ENCODE data around the gene SYVN1.
"Not testable (repeated sequence)": the region's sequence is repeated elsewhere in the genome, so short reads cannot be mapped to it uniquely, and the experiment has no call there.

The SYVN1 gene

DNA sequence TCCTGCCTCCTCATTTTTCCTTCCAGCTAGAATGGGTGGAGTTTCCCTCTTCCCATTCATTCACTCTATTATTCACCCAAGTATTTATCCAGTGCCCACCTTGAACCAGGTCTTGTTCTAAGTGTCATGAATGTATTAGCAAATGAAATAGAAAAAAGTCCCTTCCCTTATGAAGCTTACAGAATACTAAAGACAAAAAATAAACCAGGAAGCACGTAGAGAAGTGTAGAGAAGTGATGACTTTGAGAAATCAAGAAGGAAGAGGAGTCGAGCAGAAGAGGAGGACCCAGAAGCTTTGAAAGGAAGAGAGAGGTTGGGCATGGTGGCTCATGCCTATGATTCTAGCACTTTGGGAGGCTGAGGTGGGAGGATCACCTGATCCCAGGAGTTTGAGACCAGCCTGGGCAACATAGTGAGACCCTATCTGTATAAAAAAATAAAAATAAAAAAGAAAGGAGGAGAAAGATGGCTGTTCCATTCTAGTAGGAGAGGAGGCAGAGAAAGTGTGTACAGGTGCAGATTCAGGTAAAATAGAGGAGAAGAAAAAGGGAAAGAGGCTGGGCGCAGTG is 17.1 kb upstream of the SYVN1 start:
- no peak overlapping the region for H3K4me3 ChIP-seq (ENCODE audit: low read depth, low read length)
- DNase-seq (ENCODE audit: low read depth, low spot score) = no peak
- in situ Hi-C loops (cut with HindIII; ENCODE audit: low sequenced_read_pairs) = no loop called here
- TF ChIP-seq, protein P1, sequence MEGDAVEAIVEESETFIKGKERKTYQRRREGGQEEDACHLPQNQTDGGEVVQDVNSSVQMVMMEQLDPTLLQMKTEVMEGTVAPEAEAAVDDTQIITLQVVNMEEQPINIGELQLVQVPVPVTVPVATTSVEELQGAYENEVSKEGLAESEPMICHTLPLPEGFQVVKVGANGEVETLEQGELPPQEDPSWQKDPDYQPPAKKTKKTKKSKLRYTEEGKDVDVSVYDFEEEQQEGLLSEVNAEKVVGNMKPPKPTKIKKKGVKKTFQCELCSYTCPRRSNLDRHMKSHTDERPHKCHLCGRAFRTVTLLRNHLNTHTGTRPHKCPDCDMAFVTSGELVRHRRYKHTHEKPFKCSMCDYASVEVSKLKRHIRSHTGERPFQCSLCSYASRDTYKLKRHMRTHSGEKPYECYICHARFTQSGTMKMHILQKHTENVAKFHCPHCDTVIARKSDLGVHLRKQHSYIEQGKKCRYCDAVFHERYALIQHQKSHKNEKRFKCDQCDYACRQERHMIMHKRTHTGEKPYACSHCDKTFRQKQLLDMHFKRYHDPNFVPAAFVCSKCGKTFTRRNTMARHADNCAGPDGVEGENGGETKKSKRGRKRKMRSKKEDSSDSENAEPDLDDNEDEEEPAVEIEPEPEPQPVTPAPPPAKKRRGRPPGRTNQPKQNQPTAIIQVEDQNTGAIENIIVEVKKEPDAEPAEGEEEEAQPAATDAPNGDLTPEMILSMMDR (IDR thresholded peaks at IDR 0.05; ENCODE audit: low read depth, low read length) = no peak

DNA sequence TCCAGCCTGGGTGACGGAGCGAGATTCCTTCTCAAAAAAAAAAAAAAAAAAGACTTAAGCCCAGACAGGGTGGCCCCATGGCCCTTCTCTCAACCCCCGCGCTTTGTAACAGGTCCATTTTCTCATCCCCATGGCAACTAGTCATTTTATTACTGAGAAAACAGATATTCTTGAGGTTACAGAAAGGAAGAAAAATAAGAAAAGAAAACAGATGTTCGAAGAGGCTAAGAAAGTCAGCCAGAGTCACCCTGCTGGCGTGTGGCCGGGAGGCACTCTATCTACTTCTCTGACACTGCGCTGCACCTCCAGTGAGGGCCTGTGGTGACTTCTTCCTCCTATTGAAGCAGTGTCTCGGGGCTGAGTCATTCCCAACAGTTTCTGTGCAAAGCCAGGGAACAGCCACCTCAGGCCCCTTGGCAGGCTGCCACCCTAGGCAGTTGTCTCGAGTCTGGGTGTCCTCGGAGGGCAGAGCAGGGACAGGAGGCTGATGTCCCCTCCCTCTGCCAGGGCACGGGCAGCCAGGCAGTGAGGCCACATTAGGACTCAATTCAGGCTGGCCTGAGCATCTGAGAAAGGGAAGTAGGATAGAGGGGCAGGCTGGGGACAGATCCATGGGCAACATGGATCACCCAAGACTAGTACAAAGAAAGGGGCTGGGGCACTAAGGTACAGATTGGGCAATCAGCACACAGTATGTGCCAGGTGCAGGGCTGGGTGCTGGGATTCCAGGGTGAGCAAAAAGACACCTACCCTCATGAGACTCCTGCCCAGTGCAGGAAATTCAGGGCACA is 16.4 kb upstream of the SYVN1 start:
- in situ Hi-C loops (cut with HindIII; ENCODE audit: low sequenced_read_pairs) = no loop called here
- TF ChIP-seq, protein P1 (IDR thresholded peaks at IDR 0.05; ENCODE audit: low read depth, low read length) = no peak
- no peak overlapping the region for H3K4me3 ChIP-seq (ENCODE audit: low read depth, low read length)
- DNase-seq (ENCODE audit: low read depth, low spot score) = peak; percentile 90

DNA sequence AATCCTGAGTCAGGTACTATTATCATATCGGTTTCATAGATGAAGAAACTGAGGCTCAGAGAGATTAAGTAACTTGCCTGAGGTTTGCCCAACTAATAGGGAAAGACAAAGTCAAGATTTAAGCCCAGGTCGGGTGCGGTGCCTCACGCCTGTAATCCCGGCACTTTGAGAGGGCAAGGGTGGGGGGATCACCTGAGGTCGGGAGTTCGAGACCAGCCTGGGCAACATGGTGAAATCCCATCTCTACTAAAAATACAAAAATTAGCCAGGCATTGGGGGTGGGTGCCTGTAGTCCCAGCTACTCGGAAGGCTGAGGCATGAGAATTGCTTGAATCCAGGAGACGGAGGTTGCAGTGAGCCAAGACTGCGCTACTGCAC is 15.8 kb upstream of the SYVN1 start:
- DNase-seq (ENCODE audit: low read depth, low spot score); in situ Hi-C loops (cut with HindIII; ENCODE audit: low sequenced_read_pairs); H3K4me3 ChIP-seq (ENCODE audit: low read depth, low read length): not testable (repeated sequence)

DNA sequence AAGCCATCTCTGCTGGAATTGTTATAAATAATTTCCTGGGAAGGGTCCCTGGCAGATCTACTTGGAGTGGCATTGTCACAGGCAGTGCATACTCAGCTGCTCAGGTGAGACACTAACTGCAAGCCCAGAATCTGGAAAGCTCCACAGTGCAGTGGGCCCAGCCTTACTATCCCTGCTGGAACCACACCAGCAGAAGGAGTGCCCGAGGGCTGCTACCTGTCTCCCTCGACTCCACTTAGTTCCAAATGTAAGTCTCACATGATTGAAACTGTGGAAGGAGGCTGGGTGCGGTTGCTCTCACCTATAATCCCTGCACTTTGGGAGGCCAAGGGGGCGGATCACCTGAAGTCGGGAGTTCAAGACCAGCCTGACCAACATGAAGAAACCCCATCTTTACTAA is 14.3 kb upstream of the SYVN1 start:
- H3K4me3 ChIP-seq (ENCODE audit: low read depth, low read length) = no peak overlapping the region
- in situ Hi-C loops (cut with HindIII; ENCODE audit: low sequenced_read_pairs) = no loop called here
- DNase-seq (ENCODE audit: low read depth, low spot score) = no peak
- TF ChIP-seq, protein P1 (IDR thresholded peaks at IDR 0.05; ENCODE audit: low read depth, low read length) = no peak

DNA sequence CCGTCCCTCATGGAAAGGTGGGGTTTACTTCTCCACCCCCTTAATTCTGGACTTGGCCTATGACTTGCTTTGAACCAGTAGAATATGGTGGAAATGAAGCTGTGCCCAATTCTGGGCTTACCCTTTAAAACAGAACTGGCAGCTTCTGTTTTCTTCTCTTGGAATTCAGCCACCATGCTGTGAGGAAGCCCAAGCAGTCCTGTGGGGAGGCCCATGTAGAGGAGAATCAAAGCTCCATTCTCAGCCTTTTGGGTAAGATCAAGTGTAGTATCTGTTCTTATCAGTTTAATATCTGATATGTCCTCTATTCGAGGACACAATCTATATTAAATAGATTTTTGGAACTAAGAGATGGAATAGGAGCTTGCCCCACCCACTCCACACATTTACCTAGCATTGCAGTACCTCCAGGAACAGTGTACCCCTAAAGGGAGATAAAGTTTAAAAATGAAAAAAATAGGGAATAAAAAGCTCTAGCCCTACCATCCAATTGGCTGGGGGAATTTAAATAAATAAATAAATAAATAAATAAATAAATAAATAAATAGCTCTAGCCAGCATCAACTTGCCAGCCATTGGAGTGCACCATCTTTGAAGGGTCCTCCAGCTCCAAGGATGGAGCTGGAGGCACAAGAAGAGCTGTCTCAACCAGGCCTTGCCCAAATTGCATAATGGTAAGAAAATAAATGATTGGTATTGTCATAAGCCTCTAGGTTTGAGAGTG is 13.2 kb upstream of the SYVN1 start:
- no peak overlapping the region for H3K4me3 ChIP-seq (ENCODE audit: low read depth, low read length)
- TF ChIP-seq, protein P1 (IDR thresholded peaks at IDR 0.05; ENCODE audit: low read depth, low read length) = no peak
- in situ Hi-C loops (cut with HindIII; ENCODE audit: low sequenced_read_pairs) = no loop called here
- DNase-seq (ENCODE audit: low read depth, low spot score) = no peak

DNA sequence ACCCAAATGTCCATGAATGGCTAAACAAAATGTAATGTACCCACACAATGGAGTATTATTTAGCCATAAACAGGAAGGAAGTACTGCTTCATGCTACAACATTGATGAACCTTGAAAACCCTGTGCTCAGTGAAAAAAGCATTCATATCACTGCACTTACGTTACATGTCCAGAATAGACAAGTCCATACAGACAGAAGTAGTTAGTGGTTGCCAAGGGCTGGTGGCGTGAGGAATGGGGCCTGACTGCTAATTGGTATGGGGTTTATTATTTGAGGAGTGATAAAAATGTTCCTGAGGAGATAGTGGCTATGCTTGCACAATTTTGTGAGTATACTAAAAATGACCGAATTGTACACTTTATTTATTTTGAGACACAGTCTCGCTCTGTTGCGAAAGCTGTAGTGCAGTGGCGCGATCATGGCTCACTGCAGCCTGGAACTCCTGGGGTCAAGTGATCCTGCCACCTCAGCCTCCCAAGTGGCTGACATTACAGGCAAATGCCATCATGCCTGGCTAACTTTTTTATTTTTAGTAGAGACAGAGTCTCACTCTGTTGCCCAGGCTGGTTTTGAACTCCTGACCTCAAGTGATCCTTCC is 7.7 kb upstream of the SYVN1 start:
- in situ Hi-C loops (cut with HindIII; ENCODE audit: low sequenced_read_pairs) = no loop called here
- DNase-seq (ENCODE audit: low read depth, low spot score) = no peak
- TF ChIP-seq, protein P1 (IDR thresholded peaks at IDR 0.05; ENCODE audit: low read depth, low read length) = no peak
- no peak overlapping the region for H3K4me3 ChIP-seq (ENCODE audit: low read depth, low read length)

All from astrocyte of the spinal cord (primary cell).